T-helper 2 cell treated with Interferon-gamma antibody and Interleukin-4, amounts not matched to agents 100 ng/mL and 5 ng/mL, for 36 hours (primary cell): ENCODE results near the gene KLHL1. TPM values are rescaled to one million over a fixed set of nuclear protein-coding genes. Genes with fewer than 3 reads are reported as not detected.

Experiments
- intact Hi-C: fragments of 100-400 bp; cut with micrococcal nuclease; formaldehyde crosslinking; loops from one replicate; pipeline ENCODE4 v1.15.1; 2023
- total RNA-seq: library from RNA; stranded (reverse); gene quantifications from 2 replicates; pipeline ENCODE4 v1.2.3, GENCODE V29; 2022

KLHL1 gene
- total RNA-seq, 1 donor from 2014 or later, result not detected

GRCh38 chr13:70014337-70014736, 93.9 kb downstream of the KLHL1 start:
- intact Hi-C loops, result no loop called here

GRCh38 chr13:69999875-70000274, 108.4 kb downstream of the KLHL1 start:
- intact Hi-C loops, result no loop called here

- intact Hi-C loops, result no loop called here
Observed at GRCh38 chr13:69997061-69997460, 111.2 kb downstream of the KLHL1 start.

- intact Hi-C loops, result no loop called here
Observed at GRCh38 chr13:69980799-69981198, 127.5 kb downstream of the KLHL1 start.

- intact Hi-C loops, result no loop called here
Observed at GRCh38 chr13:69975496-69975895, 132.8 kb downstream of the KLHL1 start.

GRCh38 chr13:69970520-69970919, 137.7 kb downstream of the KLHL1 start:
- intact Hi-C loops, result no loop called here

- intact Hi-C loops, result no loop called here
Observed at GRCh38 chr13:69959046-69959445, 149.2 kb downstream of the KLHL1 start.

GRCh38 chr13:69956839-69957238, 151.4 kb downstream of the KLHL1 start:
- intact Hi-C loops, result no loop called here

GRCh38 chr13:69956349-69956748, 151.9 kb downstream of the KLHL1 start:
- intact Hi-C loops, result no loop called here

- intact Hi-C loops, result no loop called here
Observed at GRCh38 chr13:69955271-69955670, 153.0 kb downstream of the KLHL1 start.

GRCh38 chr13:69951412-69951811, 156.8 kb downstream of the KLHL1 start:
- intact Hi-C loops, result no loop called here

GRCh38 chr13:69950160-69950559, 158.1 kb downstream of the KLHL1 start:
- intact Hi-C loops, result no loop called here

GRCh38 chr13:69948016-69948415, 160.2 kb downstream of the KLHL1 start:
- intact Hi-C loops, result no loop called here

GRCh38 chr13:69947582-69947981, 160.7 kb downstream of the KLHL1 start:
- intact Hi-C loops, result no loop called here

GRCh38 chr13:69946511-69946910, 161.7 kb downstream of the KLHL1 start:
- intact Hi-C loops, result no loop called here

GRCh38 chr13:69935043-69935442, 173.2 kb downstream of the KLHL1 start:
- intact Hi-C loops, result no loop called here

GRCh38 chr13:69928262-69928661, 180.0 kb downstream of the KLHL1 start:
- intact Hi-C loops, result no loop called here

- intact Hi-C loops, result no loop called here
Observed at GRCh38 chr13:69921156-69921555, 187.1 kb downstream of the KLHL1 start.

GRCh38 chr13:69912630-69913029, 195.6 kb downstream of the KLHL1 start:
- intact Hi-C loops, result no loop called here

- intact Hi-C loops, result no loop called here
Observed at GRCh38 chr13:69910800-69911199, 197.5 kb downstream of the KLHL1 start.

- intact Hi-C loops, result no loop called here
Observed at GRCh38 chr13:69904784-69905183, 203.5 kb downstream of the KLHL1 start.

- intact Hi-C loops, result no loop called here
Observed at GRCh38 chr13:69903081-69903480, 205.2 kb downstream of the KLHL1 start.

- intact Hi-C loops, result no loop called here
Observed at GRCh38 chr13:69882451-69882850, 225.8 kb downstream of the KLHL1 start.

GRCh38 chr13:69879936-69880335, 228.3 kb downstream of the KLHL1 start:
- intact Hi-C loops, result no loop called here
